ENCODE data around the gene ACSL1. TPM values are rescaled to one million over a fixed set of nuclear protein-coding genes. Genes with fewer than 3 reads are reported as not detected.

The ACSL1 gene
- total and polyA plus RNA-seq, 9 of the 15 experiments (the other 6 are each of a cell fraction or from before 2014, with no cell fraction given) = 6.7 to 24.1 (median 15.0) TPM

GRCh38 chr4:184806711-184807110, 19.1 kb downstream of the ACSL1 start (continued):
- TF ChIP-seq CHD7 (IDR thresholded peaks at IDR 0.05; ENCODE audit: low read depth, low read length) (no peak), MLLT1 (IDR thresholded peaks at IDR 0.05) (no peak), RBBP5 (IDR thresholded peaks at IDR 0.05; ENCODE audit: borderline replicate concordance, insufficient read depth, low read length, poor library complexity, severe bottlenecking) (no peak), YY1 (IDR thresholded peaks at IDR 0.05; ENCODE audit: borderline replicate concordance in 1 of 3, control insufficient read depth in 1 of 3, extremely low read depth in 1 of 3, insufficient read depth in 3 of 3, insufficient read length in 1 of 3, insufficient replicate concordance in 2 of 3, low read depth in 1 of 3, low read length in 2 of 3) (no peak), ZZZ3 (IDR thresholded peaks at IDR 0.05) (no peak), ZNF586 (CRISPR knock-in tag; conservative IDR thresholded peaks at IDR 0.05) (no peak), XRCC4 (IDR thresholded peaks at IDR 0.05; ENCODE audit: extremely low read depth, insufficient read depth, insufficient read length) (no peak), ZNF24 (IDR thresholded peaks at IDR 0.05) (no peak), TAF9B (IDR thresholded peaks at IDR 0.05; ENCODE audit: partially characterized antibody) (no peak), EZH2 (IDR thresholded peaks at IDR 0.05; ENCODE audit: borderline replicate concordance, low read depth, low read length) (no peak), NUFIP1 (IDR thresholded peaks at IDR 0.05; ENCODE audit: partially characterized antibody) (no peak)

Measured in K562 (cell line).